Placental epithelial cell (primary cell): Measurements from ENCODE around the gene OVCH2. TPM values are rescaled to one million over a fixed set of nuclear protein-coding genes. Genes with fewer than 3 reads are reported as not detected.

Experiments
- total RNA-seq: library from RNA; depleted of rRNA; stranded (reverse); fragments of >200 nt; gene quantifications from 2 replicates; pipeline ENCODE4 v1.2.3, GENCODE V29; 2012

The OVCH2 gene
- total RNA-seq, result 0.79 and 3.3 TPM in 2 replicates

GRCh38 chr11:7706377-7706776 is at the start of gene OVCH2:
OVCH2 (minus strand) TSS chr11:7706477; CDS start chr11:7706394, 83 bp downstream.

GRCh38 chr11:7672960-7673723 is 33.1 kb downstream of the OVCH2 start, which contains the start of gene CYB5R2:
CYB5R2 (minus strand) TSS chr11:7673500; CDS start chr11:7672825, 675 bp downstream.

Other genes with a start within 250 kb of the OVCH2 start
- under 0.01 TPM in 1 of 2 replicates, not detected in the other for gene OLFML1, start 221.0 kb downstream of the OVCH2 start, total RNA-seq
- gene PPFIBP2, start 192.5 kb downstream of the OVCH2 start, total RNA-seq, result 2.0 and 3.1 TPM in 2 replicates
- gene CYB5R2, start 33.0 kb downstream of the OVCH2 start, total RNA-seq, result 17.0 and 28.7 TPM in 2 replicates
- 0.79 and 4.4 TPM in 2 replicates for gene OR5P2, start 90.5 kb upstream of the OVCH2 start, total RNA-seq
- gene OR5P3, start 124.4 kb upstream of the OVCH2 start, total RNA-seq, result 2.0 and 4.6 TPM in 2 replicates
- gene OR10A6, start 224.8 kb upstream of the OVCH2 start, total RNA-seq, result 0.43 TPM in 1 of 2 replicates, not detected in the other
- 0.43 TPM in 1 of 2 replicates, not detected in the other for gene OR10A3, start 235.2 kb upstream of the OVCH2 start, total RNA-seq